HepG2 (cell line): ENCODE results near the gene MTHFD2. TPM values are rescaled to one million over a fixed set of nuclear protein-coding genes. Genes with fewer than 3 reads are reported as not detected.

Experiments
- DNMT1 ChIP-seq: sonication (generic); formaldehyde crosslinking; IDR thresholded peaks from 2 replicates; pipeline ENCODE4 v1.5.1; 2020; ENCODE audit warnings: mild to moderate bottlenecking, missing genetic modification reagents
- MAFK ChIP-seq, 2 experiments: IDR thresholded peaks in 1 of 2; conservative IDR thresholded peaks in 1 of 2; 2 replicates each; pipeline ENCODE4 v1.6.1; 2011; ENCODE audit warnings: improper control_type of control experiment in 2 of 2, low read length in 2 of 2
- MAZ ChIP-seq, 2 experiments: sonication (generic) in 1 of 2; formaldehyde crosslinking in 1 of 2; IDR thresholded peaks; 2 replicates each; pipeline versions ENCODE4 v1.5.0 to v1.6.1; 2012 to 2020; ENCODE audit warnings: low read depth in 2 of 2, mild to moderate bottlenecking in 2 of 2, borderline replicate concordance in 1 of 2, improper control_type of control experiment in 1 of 2, low read length in 1 of 2, missing genetic modification reagents in 1 of 2, moderate library complexity in 1 of 2
- NCOA5 ChIP-seq: sonication (generic); formaldehyde crosslinking; IDR thresholded peaks from 2 replicates; pipeline ENCODE4 v1.4.0; 2020; ENCODE audit warnings: missing genetic modification reagents
- TBX3 ChIP-seq: fragments of 450-650 bp; IDR thresholded peaks from 2 replicates; pipeline ENCODE4 v1.6.1; 2017; ENCODE audit warnings: antibody characterized with exemption, mild to moderate bottlenecking, inconsistent platforms, borderline replicate concordance
- TOPORS ChIP-seq: sonication (generic); formaldehyde crosslinking; IDR thresholded peaks from 2 replicates; pipeline ENCODE4 v1.8.0; 2023; ENCODE audit warnings: mild to moderate bottlenecking, missing genetic modification reagents
- ZNF484 ChIP-seq: sonication (generic); formaldehyde crosslinking; IDR thresholded peaks from 2 replicates; pipeline ENCODE4 v1.5.1; 2020; ENCODE audit warnings: mild to moderate bottlenecking, low read depth, missing genetic modification reagents, borderline replicate concordance
- ZNF670 ChIP-seq: sonication (generic); formaldehyde crosslinking; IDR thresholded peaks from 2 replicates; pipeline ENCODE4 v1.8.0; 2022; ENCODE audit warnings: mild to moderate bottlenecking, missing genetic modification reagents, borderline replicate concordance
- ZSCAN9 ChIP-seq: IDR thresholded peaks from 2 replicates; pipeline ENCODE4 v1.6.1; 2016; ENCODE audit warnings: borderline replicate concordance
- polyA plus RNA-seq, 8 experiments: library from polyadenylated mRNA; depleted of rRNA in 3 of 8; stranded (reverse) in 7 of 8; unstranded in 1 of 8; fragments of >200 nt; fragmentation: Illumina TruSeq in 4 of 8; extraction: Trizol in 4 of 8; gene quantifications; 2 replicates each; pipeline versions ENCODE4 v1.2.1 to v1.2.3, GENCODE V29; 2011 to 2016; ENCODE audit warnings: low read depth in 4 of 8, missing spikeins in 1 of 8, mixed read lengths in 1 of 8; ENCODE audit not compliant: insufficient read depth in 1 of 8
- total RNA-seq, 5 experiments: library from RNA; depleted of rRNA; stranded (reverse); fragments of >200 nt; fragmentation: Illumina TruSeq; extraction: Trizol; gene quantifications; 2 replicates each; pipeline ENCODE4 v1.2.3, GENCODE V29; 2016; ENCODE audit warnings: low read depth in 1 of 5
- TF ChIP-seq, protein P1 (sequence below): IDR thresholded peaks from 2 replicates; pipeline ENCODE4 v1.4.0; 2020; ENCODE audit warnings: mild to moderate bottlenecking, missing genetic modification reagents
- TF ChIP-seq, protein P2 (sequence below): sonication (generic); formaldehyde crosslinking; IDR thresholded peaks from 2 replicates; pipeline ENCODE4 v1.4.0; 2020; ENCODE audit warnings: missing genetic modification reagents
- TF ChIP-seq, protein P3 (sequence below): sonication (generic); formaldehyde crosslinking; IDR thresholded peaks from 2 replicates; pipeline ENCODE4 v1.9.0; 2021; ENCODE audit warnings: missing genetic modification reagents, borderline replicate concordance
- TF ChIP-seq, protein P4 (sequence below): sonication (generic); formaldehyde crosslinking; IDR thresholded peaks from 2 replicates; pipeline ENCODE4 v1.9.0; 2021; ENCODE audit warnings: missing genetic modification reagents, mild to moderate bottlenecking, borderline replicate concordance

MTHFD2 gene
- total and polyA plus RNA-seq, 2 of the 13 experiments (the other 11 are each of a cell fraction or from before 2014, with no cell fraction given), result 188 to 269 TPM

DNA sequence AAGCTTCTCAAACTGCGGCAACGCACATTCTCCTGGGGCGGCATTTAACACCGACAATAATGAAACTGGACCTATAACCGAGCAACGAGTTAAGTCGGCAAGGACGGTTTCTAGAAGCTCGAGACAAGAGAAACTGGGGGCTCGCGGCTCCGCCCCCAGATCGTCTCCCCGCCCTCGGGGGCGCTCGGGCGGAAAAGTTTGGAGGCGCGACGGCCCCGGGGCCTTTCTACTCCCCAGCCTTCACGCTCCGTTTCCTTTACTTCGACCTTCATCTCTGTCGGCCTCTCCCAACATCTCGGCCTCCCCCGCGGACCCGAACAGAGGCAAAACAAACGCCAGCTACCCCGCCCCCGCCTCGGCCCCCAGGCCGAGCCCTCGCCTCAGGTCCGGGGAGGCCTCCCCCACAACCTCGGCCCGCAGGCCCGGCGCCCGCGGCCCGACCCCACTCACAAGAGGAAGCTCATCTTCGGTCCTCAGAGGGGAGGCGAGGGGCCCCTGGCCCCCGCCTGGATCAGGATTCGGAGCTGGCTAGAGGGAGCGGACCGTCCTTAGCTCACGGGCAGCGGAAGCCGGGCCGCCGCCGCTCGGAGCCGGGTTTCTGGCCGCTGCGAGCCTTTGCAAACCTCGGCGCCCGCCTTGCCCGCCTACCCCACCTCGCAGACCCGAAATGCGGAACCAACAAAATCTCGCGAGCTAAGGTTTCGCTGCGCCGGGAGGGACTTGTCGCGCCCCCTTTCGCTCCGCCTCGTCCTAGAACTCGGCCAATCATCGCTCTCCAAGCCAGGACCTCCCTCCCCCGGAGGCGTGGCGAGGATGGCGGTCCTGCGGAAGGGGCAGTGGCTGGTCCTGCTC is 20.0 kb upstream of the MTHFD2 start, which contains the start of gene MOB1A (continued):
- TF ChIP-seq MAZ (IDR thresholded peaks at IDR 0.05; ENCODE audit: borderline replicate concordance, low read depth, low read length) (peak; percentile 85), MAZ (CRISPR knock-in tag; IDR thresholded peaks at IDR 0.05; ENCODE audit: low read depth) (peak; percentile 54; the same call in 1 of the 2 replicates), TOPORS (no peak), ZSCAN9 (CRISPR knock-in tag) (peak; percentile 90), TBX3 (no peak), DNMT1 (CRISPR knock-in tag) (no peak; the same call in 1 of the 2 replicates), MAFK (conservative IDR thresholded peaks at IDR 0.05 in 1 of 2, IDR thresholded peaks at IDR 0.05 in 1 of 2; ENCODE audit: low read length in 2 of 2) (0 out of 4 replicates have a peak, but pooled peaks of 1 of the 2 experiments have one; percentile 14), ZNF670 (CRISPR knock-in tag) (peak; percentile 97), ZNF484 (CRISPR knock-in tag) (no peak), NCOA5 (CRISPR knock-in tag) (no peak)
- TF ChIP-seq, protein P1, sequence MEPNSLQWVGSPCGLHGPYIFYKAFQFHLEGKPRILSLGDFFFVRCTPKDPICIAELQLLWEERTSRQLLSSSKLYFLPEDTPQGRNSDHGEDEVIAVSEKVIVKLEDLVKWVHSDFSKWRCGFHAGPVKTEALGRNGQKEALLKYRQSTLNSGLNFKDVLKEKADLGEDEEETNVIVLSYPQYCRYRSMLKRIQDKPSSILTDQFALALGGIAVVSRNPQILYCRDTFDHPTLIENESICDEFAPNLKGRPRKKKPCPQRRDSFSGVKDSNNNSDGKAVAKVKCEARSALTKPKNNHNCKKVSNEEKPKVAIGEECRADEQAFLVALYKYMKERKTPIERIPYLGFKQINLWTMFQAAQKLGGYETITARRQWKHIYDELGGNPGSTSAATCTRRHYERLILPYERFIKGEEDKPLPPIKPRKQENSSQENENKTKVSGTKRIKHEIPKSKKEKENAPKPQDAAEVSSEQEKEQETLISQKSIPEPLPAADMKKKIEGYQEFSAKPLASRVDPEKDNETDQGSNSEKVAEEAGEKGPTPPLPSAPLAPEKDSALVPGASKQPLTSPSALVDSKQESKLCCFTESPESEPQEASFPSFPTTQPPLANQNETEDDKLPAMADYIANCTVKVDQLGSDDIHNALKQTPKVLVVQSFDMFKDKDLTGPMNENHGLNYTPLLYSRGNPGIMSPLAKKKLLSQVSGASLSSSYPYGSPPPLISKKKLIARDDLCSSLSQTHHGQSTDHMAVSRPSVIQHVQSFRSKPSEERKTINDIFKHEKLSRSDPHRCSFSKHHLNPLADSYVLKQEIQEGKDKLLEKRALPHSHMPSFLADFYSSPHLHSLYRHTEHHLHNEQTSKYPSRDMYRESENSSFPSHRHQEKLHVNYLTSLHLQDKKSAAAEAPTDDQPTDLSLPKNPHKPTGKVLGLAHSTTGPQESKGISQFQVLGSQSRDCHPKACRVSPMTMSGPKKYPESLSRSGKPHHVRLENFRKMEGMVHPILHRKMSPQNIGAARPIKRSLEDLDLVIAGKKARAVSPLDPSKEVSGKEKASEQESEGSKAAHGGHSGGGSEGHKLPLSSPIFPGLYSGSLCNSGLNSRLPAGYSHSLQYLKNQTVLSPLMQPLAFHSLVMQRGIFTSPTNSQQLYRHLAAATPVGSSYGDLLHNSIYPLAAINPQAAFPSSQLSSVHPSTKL, result 0 out of 2 replicates have a peak, but pooled peaks have one; percentile 40
- TF ChIP-seq, protein P2, sequence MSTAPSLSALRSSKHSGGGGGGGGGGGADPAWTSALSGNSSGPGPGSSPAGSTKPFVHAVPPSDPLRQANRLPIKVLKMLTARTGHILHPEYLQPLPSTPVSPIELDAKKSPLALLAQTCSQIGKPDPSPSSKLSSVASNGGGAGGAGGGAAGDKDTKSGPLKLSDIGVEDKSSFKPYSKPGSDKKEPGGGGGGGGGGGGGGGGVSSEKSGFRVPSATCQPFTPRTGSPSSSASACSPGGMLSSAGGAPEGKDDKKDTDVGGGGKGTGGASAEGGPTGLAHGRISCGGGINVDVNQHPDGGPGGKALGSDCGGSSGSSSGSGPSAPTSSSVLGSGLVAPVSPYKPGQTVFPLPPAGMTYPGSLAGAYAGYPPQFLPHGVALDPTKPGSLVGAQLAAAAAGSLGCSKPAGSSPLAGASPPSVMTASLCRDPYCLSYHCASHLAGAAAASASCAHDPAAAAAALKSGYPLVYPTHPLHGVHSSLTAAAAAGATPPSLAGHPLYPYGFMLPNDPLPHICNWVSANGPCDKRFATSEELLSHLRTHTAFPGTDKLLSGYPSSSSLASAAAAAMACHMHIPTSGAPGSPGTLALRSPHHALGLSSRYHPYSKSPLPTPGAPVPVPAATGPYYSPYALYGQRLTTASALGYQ (CRISPR knock-in tag), result no peak
- TF ChIP-seq, protein P3, sequence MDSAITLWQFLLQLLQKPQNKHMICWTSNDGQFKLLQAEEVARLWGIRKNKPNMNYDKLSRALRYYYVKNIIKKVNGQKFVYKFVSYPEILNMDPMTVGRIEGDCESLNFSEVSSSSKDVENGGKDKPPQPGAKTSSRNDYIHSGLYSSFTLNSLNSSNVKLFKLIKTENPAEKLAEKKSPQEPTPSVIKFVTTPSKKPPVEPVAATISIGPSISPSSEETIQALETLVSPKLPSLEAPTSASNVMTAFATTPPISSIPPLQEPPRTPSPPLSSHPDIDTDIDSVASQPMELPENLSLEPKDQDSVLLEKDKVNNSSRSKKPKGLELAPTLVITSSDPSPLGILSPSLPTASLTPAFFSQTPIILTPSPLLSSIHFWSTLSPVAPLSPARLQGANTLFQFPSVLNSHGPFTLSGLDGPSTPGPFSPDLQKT (CRISPR knock-in tag), result no peak
- TF ChIP-seq, protein P4, sequence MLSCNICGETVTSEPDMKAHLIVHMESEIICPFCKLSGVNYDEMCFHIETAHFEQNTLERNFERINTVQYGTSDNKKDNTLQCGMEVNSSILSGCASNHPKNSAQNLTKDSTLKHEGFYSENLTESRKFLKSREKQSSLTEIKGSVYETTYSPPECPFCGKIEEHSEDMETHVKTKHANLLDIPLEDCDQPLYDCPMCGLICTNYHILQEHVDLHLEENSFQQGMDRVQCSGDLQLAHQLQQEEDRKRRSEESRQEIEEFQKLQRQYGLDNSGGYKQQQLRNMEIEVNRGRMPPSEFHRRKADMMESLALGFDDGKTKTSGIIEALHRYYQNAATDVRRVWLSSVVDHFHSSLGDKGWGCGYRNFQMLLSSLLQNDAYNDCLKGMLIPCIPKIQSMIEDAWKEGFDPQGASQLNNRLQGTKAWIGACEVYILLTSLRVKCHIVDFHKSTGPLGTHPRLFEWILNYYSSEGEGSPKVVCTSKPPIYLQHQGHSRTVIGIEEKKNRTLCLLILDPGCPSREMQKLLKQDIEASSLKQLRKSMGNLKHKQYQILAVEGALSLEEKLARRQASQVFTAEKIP (CRISPR knock-in tag), result no peak
